Transverse colon (tissue), 4 donors: ENCODE results near the gene OR6C68. TPM values are rescaled to one million over a fixed set of nuclear protein-coding genes. Genes with fewer than 3 reads are reported as not detected.

Source experiments
- DNase-seq: peaks from one replicate; pipeline ENCODE4 v3.0.0-alpha.2; 2019
- H3K27ac ChIP-seq, 4 donors: fragments of 200-600 bp; sonication (generic); 2 replicates each; pipeline ENCODE4 v1.5.1; 2016 to 2018; ENCODE audit warnings: inconsistent platforms in 4 of 4
- H3K27me3 ChIP-seq: fragments of 200-600 bp; sonication (generic); 2 replicates; pipeline ENCODE4 v1.5.1; 2017; ENCODE audit warnings: inconsistent platforms
- H3K36me3 ChIP-seq, 4 donors: fragments of 200-600 bp; sonication (generic); 2 replicates each; pipeline ENCODE4 v1.5.1; 2017 to 2019; ENCODE audit warnings: inconsistent platforms in 4 of 4
- H3K4me1 ChIP-seq, 4 donors: fragments of 200-600 bp; sonication (generic); 2 replicates each; pipeline ENCODE4 v1.5.1; 2017 to 2020; ENCODE audit warnings: inconsistent platforms in 4 of 4
- H3K4me3 ChIP-seq, 4 donors: fragments of 200-600 bp; sonication (generic); 1 replicate in 1 of 4; 2 replicates in 3 of 4; pipeline versions ENCODE4 v1.5.1 to v1.6.1; 2017 to 2019; ENCODE audit warnings: inconsistent platforms in 4 of 4
- H3K9me3 ChIP-seq, 2 donors: fragments of 200-600 bp; sonication (generic); 2 replicates each; pipeline ENCODE4 v1.5.1; 2017 to 2019; ENCODE audit warnings: inconsistent platforms in 2 of 2
- CTCF ChIP-seq, 5 experiments: fragments of 200-600 bp in 3 of 5; fragments of 450-650 bp in 2 of 5; sonication (generic) in 3 of 5; IDR thresholded peaks; 1 replicate in 2 of 5; 2 replicates in 3 of 5; pipeline ENCODE4 v1.5.1; 2016 to 2017; ENCODE audit warnings: antibody characterized with exemption in 5 of 5, inconsistent platforms in 3 of 5, mild to moderate bottlenecking in 2 of 5, moderate library complexity in 1 of 5
- EP300 ChIP-seq: sonication (generic); formaldehyde crosslinking; IDR thresholded peaks from one replicate; pipeline ENCODE4 v1.6.1; 2017; ENCODE audit warnings: antibody characterized with exemption, low read depth
- POLR2A ChIP-seq: fragments of 450-650 bp; IDR thresholded peaks from one replicate; pipeline ENCODE4 v1.6.1; 2016; ENCODE audit warnings: antibody characterized with exemption, mild to moderate bottlenecking, moderate library complexity
- POLR2AphosphoS5 ChIP-seq, 3 donors: sonication (generic); formaldehyde crosslinking; IDR thresholded peaks; one replicate each; pipeline ENCODE4 v1.6.1; 2016; ENCODE audit warnings: antibody characterized with exemption in 3 of 3
- WGBS, 2 donors: methylation state at CpG; one replicate each; pipeline ENCODE4 v1.1.5; 2018; ENCODE audit warnings: low coverage in 1 of 2; 5-methylcytosine and 5-hydroxymethylcytosine counted together
- in situ Hi-C, 4 donors: fragments of 200-750 bp; cut with MboI; loops; one replicate each; pipeline versions ENCODE4 v1.15.0 to v1.15.1; 2017; ENCODE audit warnings: low sequenced_read_pairs in 3 of 4, low pct_ligation_motif_present in 1 of 4, low pct_unique_long_range_greater_than_20kb in 1 of 4
- intact Hi-C: fragments of 100-400 bp; cut with DNase I; formaldehyde crosslinking; loops from one replicate; pipeline ENCODE4 v1.15.1; 2023; ENCODE audit warnings: low total_unique reads
- total RNA-seq, 4 donors: library from RNA; depleted of rRNA; stranded (reverse); fragments of >200 nt; gene quantifications; one replicate each; pipeline ENCODE4 v1.1.0, GENCODE V29; 2016

Gene OR6C68
- total RNA-seq = not detected

DNA sequence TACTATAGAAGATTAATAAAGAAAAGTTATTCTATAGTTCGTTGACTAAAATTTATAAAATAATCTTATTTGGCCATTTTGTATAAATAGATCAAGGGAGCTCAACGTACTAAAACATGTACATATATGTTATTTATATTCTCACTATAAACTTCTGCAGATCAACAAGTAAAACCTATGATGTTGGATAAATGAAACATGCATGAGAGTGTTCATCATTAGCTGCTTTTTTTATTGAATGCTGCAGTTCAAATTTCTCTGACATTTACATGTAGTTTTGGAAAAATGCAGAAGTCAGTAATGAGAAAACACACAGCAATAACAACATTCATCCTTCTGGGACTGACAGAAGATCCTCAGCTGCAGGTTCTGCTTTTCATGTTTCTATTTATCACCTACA is at the start of gene OR6C68:
TSS of gene OR6C68 (plus strand) at position 301 of the 400 bp plus-strand sequence. CDS start at position 301, 0 bp downstream.
- intact Hi-C loops = no loop called here
- TF ChIP-seq EP300 (no peak), POLR2AphosphoS5 (IDR thresholded peaks at IDR 0.05) (no peak), POLR2A (no peak), CTCF (IDR thresholded peaks at IDR 0.05) (no peak)
- Histone ChIP-seq H3K9me3 (no peaks in the 10 kb centered on the region), H3K27ac (no peak within 1 kb of the TSS), H3K4me1 (no peaks in the 10 kb centered on the region), H3K27me3 (no peaks in the 10 kb centered on the region), H3K36me3 (no peaks in the 10 kb centered on the region), H3K4me3 (no peak within 1 kb of the TSS)
- in situ Hi-C loops = no loop called here
- WGBS, 2 donors = 71 to 72% methylated on average over 2 of the region's 2 CpGs
- no peak for DNase-seq

DNA sequence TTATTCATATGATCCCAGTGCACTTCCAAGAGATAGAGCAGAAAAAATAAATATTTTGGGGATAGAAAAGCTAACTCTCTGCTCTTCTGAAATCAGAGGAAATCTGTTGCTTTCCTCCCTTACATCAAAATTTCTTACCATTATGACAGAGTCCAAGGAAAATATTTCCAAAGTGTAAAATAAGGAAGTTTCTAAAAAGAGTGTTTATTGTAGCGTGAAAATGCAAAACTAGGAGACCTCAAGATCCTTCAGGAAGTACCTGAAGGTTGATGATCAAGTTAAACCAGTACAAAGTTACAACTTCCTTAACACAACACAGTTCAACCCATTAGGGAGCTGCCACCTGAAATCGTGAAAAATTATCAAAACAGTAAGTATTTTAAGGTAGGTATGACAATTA is 48.4 kb upstream of the OR6C68 start, which contains the start of gene OR6C2:
TSS of gene OR6C2 (plus strand) at position 301 of the 400 bp plus-strand sequence. CDS start 8,138 bp downstream, outside the sequence.
- no peak for TF ChIP-seq CTCF (IDR thresholded peaks at IDR 0.05)
- TF ChIP-seq POLR2AphosphoS5 (IDR thresholded peaks at IDR 0.05) = no peak
- TF ChIP-seq EP300 = no peak
- TF ChIP-seq POLR2A = no peak
- Histone ChIP-seq H3K36me3 (no peaks in the 10 kb centered on the region), H3K4me1 (no peaks in the 10 kb centered on the region), H3K27ac (no peak within 1 kb of the TSS), H3K9me3 (no peaks in the 10 kb centered on the region), H3K27me3 (no peaks in the 10 kb centered on the region), H3K4me3 (no peak within 1 kb of the TSS)
- 14 to 32% methylated on average over 2 of the region's 2 CpGs for WGBS, 2 donors
- intact Hi-C loops (no loop called here), in situ Hi-C loops (no loop called here)
- DNase-seq = no peak

DNA sequence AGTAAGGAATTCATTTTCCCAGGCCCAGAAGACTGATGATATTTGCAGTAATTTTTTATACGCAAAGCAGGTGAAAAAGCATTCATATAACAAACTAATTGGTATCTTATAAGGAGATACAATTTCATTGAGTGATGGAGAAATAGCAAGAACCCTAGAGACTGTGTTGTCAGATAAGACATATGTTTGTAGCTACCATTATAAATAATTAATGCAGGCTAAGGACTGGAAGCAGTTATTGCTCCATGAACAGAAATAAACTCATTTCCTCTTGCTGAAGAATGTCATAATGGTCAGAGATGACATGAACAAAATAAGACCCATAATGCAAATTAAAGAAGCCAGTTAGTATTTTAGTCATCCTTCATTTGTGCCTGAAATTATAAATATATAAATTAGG is 46.8 kb upstream of the OR6C68 start:
- no peak overlapping the region for H3K4me3 ChIP-seq
- WGBS, 2 donors = 98 to 100% methylated on average over 1 of the region's 1 CpG
- no peaks in the 10 kb centered on the region for H3K27me3 ChIP-seq
- no peak for DNase-seq
- H3K27ac ChIP-seq = no peak overlapping the region
- H3K4me1 ChIP-seq = no peaks in the 10 kb centered on the region
- TF ChIP-seq POLR2AphosphoS5 (IDR thresholded peaks at IDR 0.05) (no peak), CTCF (IDR thresholded peaks at IDR 0.05) (no peak), POLR2A (no peak), EP300 (no peak)
- intact Hi-C loops = no loop called here
- no peaks in the 10 kb centered on the region for H3K36me3 ChIP-seq
- in situ Hi-C loops = no loop called here
- H3K9me3 ChIP-seq = no peaks in the 10 kb centered on the region

GRCh38 chr12:55446326-55446725 is 45.9 kb upstream of the OR6C68 start:
- no peak for TF ChIP-seq CTCF (IDR thresholded peaks at IDR 0.05)
- TF ChIP-seq POLR2AphosphoS5 (IDR thresholded peaks at IDR 0.05) = no peak
- TF ChIP-seq EP300 = no peak
- TF ChIP-seq POLR2A = no peak
- no peaks in the 10 kb centered on the region for H3K36me3 ChIP-seq
- no peaks in the 10 kb centered on the region for H3K4me1 ChIP-seq
- H3K27ac ChIP-seq = no peak overlapping the region
- no peaks in the 10 kb centered on the region for H3K27me3 ChIP-seq
- in situ Hi-C loops = no loop called here
- WGBS, 2 donors = 66% methylated on average over 5 of the region's 5 CpGs; no CpG with 5 or more reads in 1 of the 2 donors
- H3K4me3 ChIP-seq = no peak overlapping the region
- no peaks in the 10 kb centered on the region for H3K9me3 ChIP-seq
- no peak for DNase-seq
- intact Hi-C loops = no loop called here
